IPS DF 6.9 (cell line): ENCODE data around the gene HYI.
"Not testable (repeated sequence)": the region's sequence is repeated elsewhere in the genome, so short reads cannot be mapped to it uniquely, and the experiment has no call there.

ENCODE experiments used
- DNase-seq: peaks from one replicate; pipeline ENCODE4 v3.0.0-alpha.2; 2013; ENCODE audit warnings: low read depth, low spot score
- H3K27ac ChIP-seq: one replicate; pipeline ENCODE4 v1.5.1; 2013; ENCODE audit warnings: low read length, control low read depth
- H3K27me3 ChIP-seq: 2 replicates; pipeline ENCODE4 v1.6.1; 2013; ENCODE audit warnings: mild to moderate bottlenecking, low read length; ENCODE audit not compliant: control insufficient read depth, insufficient read depth
- H3K36me3 ChIP-seq: 2 replicates; pipeline ENCODE4 v1.6.1; 2013; ENCODE audit warnings: low read length; ENCODE audit not compliant: control insufficient read depth, insufficient read depth
- H3K4me1 ChIP-seq: 2 replicates; pipeline ENCODE4 v1.6.1; 2013; ENCODE audit warnings: low read length; ENCODE audit not compliant: control insufficient read depth, insufficient read depth
- H3K4me3 ChIP-seq: 2 replicates; pipeline ENCODE4 v1.5.1; 2013; ENCODE audit warnings: mild to moderate bottlenecking, low read length
- H3K9me3 ChIP-seq: 2 replicates; pipeline ENCODE4 v1.6.1; 2013; ENCODE audit warnings: low read length, inconsistent platforms; ENCODE audit not compliant: control insufficient read depth, insufficient read depth
- WGBS: extraction: QIAGEN DNeasy Blood & Tissue Kit; methylation state at CpG from one replicate; pipeline ENCODE4 v1.1.7; 2013; ENCODE audit warnings: mixed read lengths, missing lambda C conversion rate; ENCODE audit not compliant: insufficient read length, insufficient coverage; 5-methylcytosine and 5-hydroxymethylcytosine counted together

The HYI gene

DNA sequence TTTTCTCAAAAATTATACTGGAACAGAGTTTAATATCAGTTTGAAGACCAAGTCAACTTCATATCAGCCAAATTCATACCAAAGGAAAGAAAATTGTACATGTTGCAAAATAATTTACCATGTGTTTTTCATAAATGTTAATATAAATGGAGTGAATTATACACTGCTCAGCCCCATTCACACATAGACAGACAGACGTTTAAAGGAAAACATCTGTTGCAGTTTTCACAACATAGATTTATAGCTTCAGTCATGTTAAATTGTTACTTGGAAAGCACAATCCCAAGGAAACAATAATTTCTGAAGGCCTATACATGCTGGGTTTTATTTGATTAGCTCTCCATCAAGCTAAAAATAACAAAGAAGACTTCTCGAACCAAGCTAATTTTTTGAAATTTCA, 27.8 kb upstream of the HYI start:
- WGBS = no CpG with 5 or more reads among the region's 2 CpGs
- Histone ChIP-seq H3K9me3 (no peaks in the 10 kb centered on the region), H3K4me1 (no peaks in the 10 kb centered on the region), H3K27ac (no peak overlapping the region), H3K27me3 (no peaks in the 10 kb centered on the region), H3K4me3 (no peak overlapping the region), H3K36me3 (no peaks in the 10 kb centered on the region)
- DNase-seq = no peak

DNA sequence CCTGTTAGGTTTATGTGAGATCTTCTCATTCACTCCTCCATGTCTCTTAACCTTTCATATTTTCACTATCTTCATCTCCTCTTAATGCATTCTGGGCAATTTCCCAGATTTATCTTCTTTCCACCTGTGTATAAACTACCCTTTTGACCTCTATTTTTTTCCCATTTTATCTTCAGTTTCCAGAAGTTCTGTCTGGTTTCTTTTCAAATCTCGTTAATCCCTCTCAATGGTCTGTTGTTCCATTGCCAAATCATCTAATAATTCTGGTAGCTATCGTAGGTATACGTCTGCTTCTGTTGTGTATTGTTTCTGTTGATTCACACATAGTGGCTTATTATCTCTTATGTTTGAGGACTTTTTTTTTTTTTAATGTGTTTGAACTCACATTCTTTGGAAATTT, 25.7 kb upstream of the HYI start:
- H3K9me3 ChIP-seq = no peaks in the 10 kb centered on the region
- H3K27ac ChIP-seq = no peak overlapping the region
- DNase-seq = no peak
- no peaks in the 10 kb centered on the region for H3K36me3 ChIP-seq
- no peaks in the 10 kb centered on the region for H3K4me1 ChIP-seq
- H3K27me3 ChIP-seq = no peaks in the 10 kb centered on the region
- H3K4me3 ChIP-seq = no peak overlapping the region
- no CpG with 5 or more reads among the region's 3 CpGs for WGBS

DNA sequence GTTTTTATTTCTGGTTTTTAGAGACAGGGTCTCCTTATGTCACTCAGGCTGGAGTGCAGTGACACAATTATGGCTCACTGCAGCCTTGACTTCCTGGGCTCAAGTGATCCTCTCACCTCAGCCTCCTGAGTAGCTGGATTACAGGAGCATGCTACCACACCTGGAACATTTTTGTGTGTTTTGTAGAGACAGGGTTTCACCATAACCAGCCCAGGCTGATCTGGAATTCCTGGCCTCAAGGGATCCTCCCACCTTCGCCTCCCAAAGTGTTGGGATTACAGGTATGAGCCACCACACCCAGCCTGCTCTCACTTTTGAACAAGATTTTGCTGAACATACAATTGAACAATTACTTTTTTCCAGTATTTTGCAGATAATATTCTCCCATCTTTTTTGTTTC, 24.0 kb upstream of the HYI start:
- Histone ChIP-seq H3K36me3 (no peaks in the 10 kb centered on the region), H3K27me3 (no peaks in the 10 kb centered on the region), H3K9me3 (no peaks in the 10 kb centered on the region), H3K4me1 (no peaks in the 10 kb centered on the region; the same call in 1 of the 2 replicates), H3K4me3 (no peak overlapping the region), H3K27ac (no peak overlapping the region)
- no CpG with 5 or more reads among the region's 1 CpG for WGBS
- DNase-seq = no peak

DNA sequence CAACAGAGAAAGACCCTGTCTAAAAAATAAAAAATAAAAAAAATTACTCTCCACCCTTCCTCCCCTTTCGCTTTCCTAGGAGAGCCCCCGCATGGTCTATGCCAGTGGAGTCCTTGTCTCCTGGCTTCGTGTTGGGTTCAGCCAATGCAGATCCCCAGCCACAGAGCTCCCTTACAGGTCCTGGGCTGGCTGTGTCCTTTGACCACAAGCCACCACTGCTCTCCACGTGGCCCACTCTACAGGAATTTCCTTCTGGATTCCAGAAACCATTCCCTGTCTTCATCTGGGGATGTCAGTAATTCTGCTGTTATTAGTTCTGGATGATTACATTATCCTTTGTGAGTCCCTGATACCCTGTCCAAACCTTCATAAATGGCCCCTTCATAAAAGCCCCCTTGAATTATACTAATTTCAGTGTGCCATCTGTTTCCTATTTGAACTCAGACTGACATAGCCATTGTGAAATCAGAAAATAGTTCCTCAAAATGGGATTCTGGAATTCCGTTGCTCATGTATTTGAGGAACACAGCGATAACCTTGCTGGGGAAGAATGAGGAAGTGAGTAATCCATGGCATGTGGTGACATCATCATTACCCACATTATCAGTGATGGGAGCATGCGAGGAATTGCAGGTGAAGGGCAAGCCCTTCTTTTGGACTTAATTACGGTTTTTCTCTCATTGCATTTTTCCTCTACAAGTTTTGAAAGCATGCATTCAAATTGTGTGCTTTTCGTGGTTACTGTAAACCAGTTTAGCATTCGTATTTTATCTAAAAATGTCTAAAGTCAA, 22.1 kb upstream of the HYI start:
- H3K27ac ChIP-seq, H3K9me3 ChIP-seq, H3K4me1 ChIP-seq, H3K27me3 ChIP-seq, H3K4me3 ChIP-seq, DNase-seq, H3K36me3 ChIP-seq: not testable (repeated sequence)
- WGBS = no CpG with 5 or more reads among the region's 10 CpGs

DNA sequence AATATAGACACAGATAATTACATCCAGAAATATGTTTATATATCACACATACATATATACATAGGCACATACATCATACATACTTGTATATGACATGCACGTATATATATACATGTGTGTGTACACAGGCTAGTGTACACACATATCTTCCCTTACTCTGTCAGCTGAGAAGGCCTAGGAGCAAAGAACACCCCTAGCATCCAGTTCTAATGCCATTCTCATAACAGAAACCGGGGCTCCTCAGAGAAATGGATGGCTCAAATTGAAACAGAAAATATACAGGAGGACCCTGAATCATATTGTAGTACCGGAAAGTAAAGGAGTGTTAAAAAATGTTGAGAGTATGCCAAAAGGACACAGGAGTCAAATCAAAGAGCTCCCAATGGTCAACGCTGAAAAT, 19.7 kb upstream of the HYI start:
- no peak for DNase-seq

DNA sequence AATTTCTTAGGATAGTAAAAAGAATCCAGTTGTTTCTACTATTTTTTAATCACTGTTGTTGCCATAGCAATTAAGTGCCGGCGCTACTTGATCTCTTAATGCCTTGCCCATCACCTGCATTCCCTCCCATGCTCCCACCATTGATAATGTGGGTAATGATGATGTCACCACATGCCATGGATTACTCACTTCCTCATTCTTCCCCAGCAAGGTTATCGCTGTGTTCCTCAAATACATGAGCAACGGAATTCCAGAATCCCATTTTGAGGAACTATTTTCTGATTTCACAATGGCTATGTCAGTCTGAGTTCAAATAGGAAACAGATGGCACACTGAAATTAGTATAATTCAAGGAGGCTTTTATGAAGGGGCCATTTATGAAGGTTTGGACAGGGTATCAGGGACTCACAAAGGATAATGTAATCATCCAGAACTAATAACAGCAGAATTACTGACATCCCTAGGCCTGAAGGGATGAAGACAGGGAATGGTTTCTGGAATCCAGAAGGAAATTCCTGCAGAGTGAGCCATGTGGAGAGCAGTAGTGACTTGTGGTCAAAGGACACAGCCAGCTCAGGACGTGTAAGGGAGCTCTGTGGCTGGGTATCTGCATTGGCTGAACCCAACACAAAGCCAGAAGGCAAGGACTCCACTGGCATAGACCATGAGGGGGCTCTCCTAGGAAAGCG, 18.9 kb upstream of the HYI start:
- not testable (repeated sequence) for H3K36me3 ChIP-seq, H3K4me3 ChIP-seq, H3K27me3 ChIP-seq, H3K4me1 ChIP-seq, H3K9me3 ChIP-seq, DNase-seq, H3K27ac ChIP-seq
- no CpG with 5 or more reads among the region's 6 CpGs for WGBS

More for the DNA sequence above, 19.7 kb upstream of the HYI start:
- Histone ChIP-seq H3K27ac (no peak overlapping the region), H3K4me1 (no peaks in the 10 kb centered on the region; the same call in 1 of the 2 replicates), H3K4me3 (no peak overlapping the region), H3K9me3 (no peaks in the 10 kb centered on the region), H3K36me3 (no peaks in the 10 kb centered on the region), H3K27me3 (no peaks in the 10 kb centered on the region)
- no CpG with 5 or more reads among the region's 4 CpGs for WGBS

DNA sequence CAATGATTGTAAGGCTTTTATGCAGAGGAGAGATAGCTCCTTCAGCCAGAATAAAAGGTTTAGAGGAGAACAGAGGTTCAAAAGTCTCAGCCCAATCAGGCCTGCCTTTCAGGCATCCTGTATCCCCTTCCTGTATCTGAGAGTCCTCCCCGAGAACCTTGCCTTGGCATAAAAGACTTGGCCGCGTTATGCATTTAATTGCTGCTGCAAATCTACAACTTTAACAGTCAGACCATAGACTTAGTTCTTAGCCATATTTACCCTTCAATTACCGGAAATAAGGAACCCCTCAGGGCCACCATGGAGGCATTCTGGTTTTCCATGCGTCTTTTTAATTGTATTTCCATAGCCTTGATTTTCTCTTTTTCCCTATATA, 18.3 kb upstream of the HYI start:
- WGBS = no CpG with 5 or more reads among the region's 5 CpGs
- Histone ChIP-seq H3K27me3 (no peaks in the 10 kb centered on the region), H3K4me1 (no peaks in the 10 kb centered on the region; the same call in 1 of the 2 replicates), H3K27ac (no peak overlapping the region), H3K36me3 (no peaks in the 10 kb centered on the region), H3K9me3 (no peaks in the 10 kb centered on the region), H3K4me3 (no peak overlapping the region)
- DNase-seq = no peak

DNA sequence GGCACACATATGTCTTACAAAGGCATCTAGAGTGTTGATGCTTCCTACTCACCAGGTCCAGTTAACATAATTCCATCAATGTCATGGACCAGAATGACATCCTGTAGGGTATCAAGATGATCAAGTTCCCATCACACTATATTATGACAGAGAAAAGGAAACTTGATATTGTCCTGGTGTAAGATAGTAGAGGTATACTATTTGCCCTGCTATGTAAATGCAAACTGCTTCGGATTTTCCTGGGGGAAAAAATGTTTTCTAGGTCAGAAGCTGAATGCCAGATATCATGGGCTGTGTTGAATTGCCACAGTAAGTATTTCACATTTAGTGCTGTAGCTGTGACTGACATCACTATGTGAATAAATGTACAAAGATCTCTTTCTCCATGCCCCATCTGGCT, 16.2 kb upstream of the HYI start:
- Histone ChIP-seq H3K9me3 (no peaks in the 10 kb centered on the region), H3K4me3 (no peak overlapping the region), H3K27ac (no peak overlapping the region), H3K4me1 (no peaks in the 10 kb centered on the region; the same call in 1 of the 2 replicates), H3K36me3 (no peaks in the 10 kb centered on the region), H3K27me3 (no peaks in the 10 kb centered on the region)
- no peak for DNase-seq
- no CpG with 5 or more reads among the region's 1 CpG for WGBS

DNA sequence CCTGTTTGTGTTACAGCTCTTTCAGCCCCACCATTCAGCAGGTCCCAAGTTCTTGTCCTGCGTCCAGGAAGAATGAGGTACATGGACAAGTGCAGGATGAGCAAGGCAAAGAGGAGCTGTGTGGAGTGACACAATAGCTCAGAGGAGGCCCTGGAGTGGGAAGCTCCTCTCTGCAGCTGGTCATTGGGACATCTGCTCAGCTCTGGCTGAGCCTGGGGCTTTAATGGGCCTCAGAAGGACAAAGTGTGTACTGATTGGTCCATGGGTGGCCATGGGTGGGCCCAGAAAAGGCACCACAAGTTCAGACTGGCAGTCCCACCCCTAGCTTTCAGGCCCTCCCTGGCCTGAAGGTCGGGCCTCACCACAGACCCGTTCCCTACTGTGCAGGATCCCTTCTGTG, 14.7 kb upstream of the HYI start:
- no peak for DNase-seq
- Histone ChIP-seq H3K36me3 (no peaks in the 10 kb centered on the region), H3K4me1 (no peaks in the 10 kb centered on the region; the same call in 1 of the 2 replicates), H3K27ac (no peak overlapping the region), H3K9me3 (no peaks in the 10 kb centered on the region), H3K27me3 (no peaks in the 10 kb centered on the region), H3K4me3 (no peak overlapping the region)
- no CpG with 5 or more reads among the region's 3 CpGs for WGBS

DNA sequence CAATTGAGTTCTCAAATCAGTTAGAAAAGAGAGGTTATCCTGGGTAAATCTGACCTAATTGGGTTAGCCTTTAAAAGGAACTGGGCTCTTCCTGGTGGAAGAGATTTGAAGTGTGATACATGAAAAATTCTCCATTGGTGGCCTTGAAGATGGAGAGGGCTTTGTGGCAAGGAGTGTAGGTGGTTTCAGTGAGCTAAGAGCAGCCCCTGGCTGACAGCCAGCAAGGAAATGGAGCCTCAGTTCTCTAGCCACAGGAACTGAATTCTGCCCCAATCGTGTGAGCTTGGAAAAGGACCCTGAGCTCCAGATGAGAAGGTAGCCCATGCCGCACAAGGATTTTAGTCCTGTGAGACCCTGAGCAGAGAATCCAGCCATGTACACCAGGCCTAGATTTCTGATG, 12.7 kb upstream of the HYI start:
- no peaks in the 10 kb centered on the region for H3K27me3 ChIP-seq
- no peak overlapping the region for H3K27ac ChIP-seq
- H3K4me1 ChIP-seq = no peaks in the 10 kb centered on the region
- H3K36me3 ChIP-seq = no peaks in the 10 kb centered on the region
- no peaks in the 10 kb centered on the region for H3K9me3 ChIP-seq
- DNase-seq = no peak
- no CpG with 5 or more reads among the region's 2 CpGs for WGBS
- no peak overlapping the region for H3K4me3 ChIP-seq
